Endothelial cell of umbilical vein (primary cell): ENCODE measurements around the gene RD3L. TPM values are rescaled to one million over a fixed set of nuclear protein-coding genes. Genes with fewer than 3 reads are reported as not detected.

Source experiments
- BruUV-seq: library from RNA; stranded (reverse); fragments of 400-500 nt; replicated peaks from 2 replicates; lab custom pipeline; 2021; lab: Mats Ljungman, UMichigan
- CTCF ChIA-PET: fragments of 300-600, 350-600 bp; sonication (Branson Sonifier 250); formaldehyde crosslinking; loops from one replicate; lab custom pipeline; 2021; ENCODE audit warnings: antibody characterized with exemption, inconsistent platforms; lab: Charles Lee
- POLR2A ChIA-PET: fragments of 300-600, 350-600 bp; sonication (Branson Sonifier 250); formaldehyde crosslinking; loops from one replicate; lab custom pipeline; 2021; ENCODE audit warnings: antibody characterized with exemption, inconsistent platforms; lab: Charles Lee
- DNase-seq: peaks from one replicate; pipeline ENCODE4 v3.0.0-alpha.2; 2011; ENCODE audit warnings: low read depth, low spot score
- FAIRE-seq: peaks from 2 replicates; lab custom pipeline; 2011; peaks lifted over from hg19 to GRCh38; lab: Jason Lieb, UNC
- H2AFZ ChIP-seq: 2 replicates; pipeline ENCODE4 v1.6.0; 2012; ENCODE audit warnings: low read depth, low read length, control low read depth, inconsistent platforms
- H3K27ac ChIP-seq: 2 replicates; pipeline ENCODE4 v1.5.1; 2011; ENCODE audit warnings: low read depth, mild to moderate bottlenecking, control low read depth, low read length, moderate library complexity; ENCODE audit not compliant: insufficient read depth
- H3K27me3 ChIP-seq, 2 experiments: 2 replicates each; pipeline versions ENCODE4 v1.6.0 to v1.6.1; 2011; ENCODE audit warnings: low read length in 2 of 2, mixed read lengths in 1 of 2; ENCODE audit not compliant: control insufficient read depth in 2 of 2, insufficient read depth in 2 of 2
- H3K36me3 ChIP-seq, 2 experiments: 2 replicates in 1 of 2; 3 replicates in 1 of 2; pipeline ENCODE4 v1.5.1; 2011; ENCODE audit warnings: low read length in 2 of 2, mild to moderate bottlenecking in 1 of 2, moderate library complexity in 1 of 2; ENCODE audit not compliant: control insufficient read depth in 2 of 2, insufficient read depth in 2 of 2; ENCODE audit errors: extremely low read depth in 1 of 2
- H3K4me1 ChIP-seq: 3 replicates; pipeline ENCODE4 v1.5.1; 2011; ENCODE audit warnings: mild to moderate bottlenecking, low read length; ENCODE audit not compliant: control insufficient read depth, insufficient read depth; ENCODE audit errors: extremely low read depth
- H3K4me2 ChIP-seq: 2 replicates; pipeline ENCODE4 v1.6.1; 2011; ENCODE audit warnings: low read length, control low read depth, mixed read lengths; ENCODE audit not compliant: insufficient read depth
- H3K4me3 ChIP-seq, 3 experiments: fragments of 200-600 bp in 1 of 3; sonication (generic), shearing (Covaris generic) in 1 of 3; replicated peaks in 1 of 3; 2 replicates each; pipeline ENCODE4 v1.5.1; 2011 to 2016; ENCODE audit warnings: control low read depth in 3 of 3, low read length in 3 of 3, mild to moderate bottlenecking in 2 of 3, inconsistent platforms in 1 of 3, low read depth in 1 of 3, moderate library complexity in 1 of 3; ENCODE audit not compliant: insufficient read depth in 1 of 3
- H3K79me2 ChIP-seq: 2 replicates; pipeline ENCODE4 v1.6.0; 2012; ENCODE audit warnings: low read length, inconsistent platforms; ENCODE audit not compliant: control insufficient read depth, insufficient read depth
- H3K9ac ChIP-seq: replicated peaks from 2 replicates; pipeline ENCODE3; 2011; ENCODE audit warnings: low read length, control low read depth; ENCODE audit not compliant: insufficient read depth; ENCODE audit errors: extremely low read depth
- H3K9me1 ChIP-seq: replicated peaks from 3 replicates; pipeline ENCODE4 v1.6.0; 2011; ENCODE audit warnings: mild to moderate bottlenecking, low read length; ENCODE audit not compliant: control insufficient read depth, insufficient read depth; ENCODE audit errors: extremely low read depth
- H3K9me3 ChIP-seq: replicated peaks from 2 replicates; pipeline ENCODE4 v1.5.1; 2012; ENCODE audit warnings: low read length, inconsistent platforms; ENCODE audit not compliant: control insufficient read depth, insufficient read depth
- H4K20me1 ChIP-seq: replicated peaks from 2 replicates; pipeline ENCODE3; 2011; ENCODE audit warnings: mild to moderate bottlenecking, low read length; ENCODE audit not compliant: control insufficient read depth, insufficient read depth; ENCODE audit errors: extremely low read depth
- EZH2 ChIP-seq: IDR thresholded peaks from 2 replicates; pipeline ENCODE4 v1.6.1; 2012; ENCODE audit warnings: borderline replicate concordance, low read depth, mild to moderate bottlenecking, moderate library complexity, low read length, inconsistent platforms; ENCODE audit not compliant: severe bottlenecking
- FOS ChIP-seq: IDR thresholded peaks from 2 replicates; pipeline ENCODE4 v1.6.1; 2011; ENCODE audit warnings: mild to moderate bottlenecking, low read length, moderate library complexity, borderline replicate concordance; ENCODE audit not compliant: insufficient read depth
- GATA2 ChIP-seq: IDR thresholded peaks from 2 replicates; pipeline ENCODE4 v1.7.0; 2011; ENCODE audit warnings: low read depth, mild to moderate bottlenecking, moderate library complexity, mixed read lengths, low read length; ENCODE audit not compliant: insufficient read length, insufficient read depth
- JUN ChIP-seq: IDR thresholded peaks from 2 replicates; pipeline ENCODE4 v1.6.1; 2011; ENCODE audit warnings: borderline replicate concordance, low read depth; ENCODE audit not compliant: insufficient read length, insufficient read depth
- MYC ChIP-seq: IDR thresholded peaks from one replicate; pipeline ENCODE4 v1.6.1; 2011; ENCODE audit warnings: mild to moderate bottlenecking, low read depth, low read length
- POLR2A ChIP-seq: IDR thresholded peaks from 2 replicates; pipeline ENCODE4 v1.6.1; 2012; ENCODE audit warnings: low read depth, mild to moderate bottlenecking, control low read depth, low read length
- POLR2AphosphoS5 ChIP-seq: IDR thresholded peaks from 2 replicates; pipeline ENCODE4 v1.6.1; 2012; ENCODE audit warnings: low read depth, mild to moderate bottlenecking, control low read depth, low read length, moderate library complexity; ENCODE audit not compliant: insufficient read depth
- dilution Hi-C: fragments of 300-500 bp; cut with MboI; formaldehyde crosslinking; loops from one replicate; pipeline ENCODE4 v1.15.0; 2019; ENCODE audit warnings: low sequenced_read_pairs; ENCODE audit not compliant: extremely low pct_ligation_motif_present
- intact Hi-C: fragments of 100-400 bp; cut with micrococcal nuclease; formaldehyde crosslinking; loops from one replicate; pipeline ENCODE4 v1.10.0; 2022
- polyA plus RNA-seq, 4 experiments: library from polyadenylated mRNA; depleted of rRNA in 3 of 4; stranded (reverse) in 3 of 4; unstranded in 1 of 4; fragments of >200 nt; gene quantifications; 2 replicates each; pipeline versions ENCODE4 v1.2.1 to v1.2.3, GENCODE V29; 2011 to 2012; ENCODE audit warnings: missing spikeins in 1 of 4
- total RNA-seq: library from RNA; stranded (reverse); gene quantifications from 2 replicates; pipeline ENCODE4 v1.2.3, GENCODE V29; 2021
- TF ChIP-seq, protein P1 (sequence below): IDR thresholded peaks from 2 replicates; pipeline ENCODE4 v1.6.1; 2011; ENCODE audit not compliant: insufficient read depth, insufficient read length
- TF ChIP-seq, protein P2 (sequence below), 2 donors: IDR thresholded peaks; 1 replicate in 1 of 2; 2 replicates in 1 of 2; pipeline ENCODE4 v1.5.1; 2011; ENCODE audit warnings: low read length in 2 of 2, mild to moderate bottlenecking in 2 of 2, moderate library complexity in 2 of 2, control low read depth in 1 of 2, inconsistent platforms in 1 of 2, low read depth in 1 of 2; ENCODE audit not compliant: insufficient read depth in 1 of 2; ENCODE audit errors: extremely low read depth in 1 of 2

The RD3L gene
- total and polyA plus RNA-seq, 2 donors (not counting 3 experiments of a cell fraction or from before 2014, with no cell fraction given), result not detected

DNA sequence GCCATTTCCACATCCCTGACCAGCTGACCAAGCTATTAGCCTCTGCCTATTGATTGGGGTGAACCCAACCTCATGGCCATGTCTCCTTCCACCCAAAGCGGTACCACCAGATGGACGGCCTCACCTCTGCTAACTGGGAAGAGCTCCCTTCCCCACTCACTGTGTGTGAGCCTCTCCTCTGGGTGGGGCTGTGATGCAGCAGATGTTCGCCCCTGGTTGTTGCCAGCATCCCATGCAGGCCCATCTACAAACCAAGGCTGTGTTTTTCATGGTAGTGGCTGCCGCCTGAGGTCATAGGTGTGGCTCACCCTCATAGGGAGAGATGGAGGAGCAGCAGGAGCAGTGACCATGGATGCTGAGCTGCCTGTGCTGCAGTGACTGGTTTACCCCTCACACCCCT, 47.6 kb upstream of the RD3L start:
- Histone ChIP-seq H4K20me1 (no peaks in the 10 kb centered on the region), H2AFZ (no peak overlapping the region), H3K9me3 (no peaks in the 10 kb centered on the region), H3K9me1 (no peaks in the 10 kb centered on the region), H3K4me2 (no peak overlapping the region), H3K27me3 (peaks cover 7 to 8% of the 10 kb centered on the region in 2 experiments), H3K27ac (no peak overlapping the region), H3K4me3 (no peak overlapping the region), H3K36me3 (no peaks in the 10 kb centered on the region), H3K4me1 (no peaks in the 10 kb centered on the region), H3K9ac (no peak overlapping the region), H3K79me2 (no peaks in the 10 kb centered on the region)
- dilution Hi-C loops, result no loop called here
- no peak for FAIRE-seq
- ChIA-PET CTCF (interaction anchor here (1.3 kb wide), 2 partner anchors 89 to 181 kb away, joined by 4 to 5 read pairs; no protein-coding TSS in a partner anchor), POLR2A (no interaction called here)
- TF ChIP-seq, protein P1, sequence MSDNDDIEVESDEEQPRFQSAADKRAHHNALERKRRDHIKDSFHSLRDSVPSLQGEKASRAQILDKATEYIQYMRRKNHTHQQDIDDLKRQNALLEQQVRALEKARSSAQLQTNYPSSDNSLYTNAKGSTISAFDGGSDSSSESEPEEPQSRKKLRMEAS, result no peak
- TF ChIP-seq EZH2 (no peak), MYC (no peak), POLR2A (no peak), POLR2AphosphoS5 (no peak), JUN (no peak), GATA2 (no peak), FOS (no peak)
- TF ChIP-seq, protein P2, sequence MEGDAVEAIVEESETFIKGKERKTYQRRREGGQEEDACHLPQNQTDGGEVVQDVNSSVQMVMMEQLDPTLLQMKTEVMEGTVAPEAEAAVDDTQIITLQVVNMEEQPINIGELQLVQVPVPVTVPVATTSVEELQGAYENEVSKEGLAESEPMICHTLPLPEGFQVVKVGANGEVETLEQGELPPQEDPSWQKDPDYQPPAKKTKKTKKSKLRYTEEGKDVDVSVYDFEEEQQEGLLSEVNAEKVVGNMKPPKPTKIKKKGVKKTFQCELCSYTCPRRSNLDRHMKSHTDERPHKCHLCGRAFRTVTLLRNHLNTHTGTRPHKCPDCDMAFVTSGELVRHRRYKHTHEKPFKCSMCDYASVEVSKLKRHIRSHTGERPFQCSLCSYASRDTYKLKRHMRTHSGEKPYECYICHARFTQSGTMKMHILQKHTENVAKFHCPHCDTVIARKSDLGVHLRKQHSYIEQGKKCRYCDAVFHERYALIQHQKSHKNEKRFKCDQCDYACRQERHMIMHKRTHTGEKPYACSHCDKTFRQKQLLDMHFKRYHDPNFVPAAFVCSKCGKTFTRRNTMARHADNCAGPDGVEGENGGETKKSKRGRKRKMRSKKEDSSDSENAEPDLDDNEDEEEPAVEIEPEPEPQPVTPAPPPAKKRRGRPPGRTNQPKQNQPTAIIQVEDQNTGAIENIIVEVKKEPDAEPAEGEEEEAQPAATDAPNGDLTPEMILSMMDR (IDR thresholded peaks at IDR 0.05; ENCODE audit: extremely low read depth in 1 of 2, insufficient read depth in 1 of 2, low read depth in 1 of 2, low read length in 2 of 2), result no peak
- no peak for DNase-seq
- intact Hi-C loops, result no loop called here
- no TSS peak for BruUV-seq
